T-cell (primary cell): ENCODE results near the gene IL20. TPM values are rescaled to one million over a fixed set of nuclear protein-coding genes. Genes with fewer than 3 reads are reported as not detected.

Experiments
- ATAC-seq, 4 experiments: fragments of 200-7000 bp in 3 of 4; fragments of 150-1000 bp in 1 of 4; cut with Tn5 transposase; replicated peaks in 1 of 4; 1 replicate in 3 of 4; 2 replicates in 1 of 4; pipeline ENCODE4 v1.10.0; 2021; ENCODE audit warnings: moderate library complexity in 3 of 4, mild to moderate bottlenecking in 2 of 4, moderate number of reproducible peaks in 1 of 4
- CTCF ChIA-PET, 2 donors: fragments of 300-600 bp; sonication (Branson Sonifier 250); formaldehyde crosslinking; loops; one replicate each; lab custom pipeline; 2022; ENCODE audit warnings: antibody characterized with exemption in 2 of 2; lab: Charles Lee
- POLR2A ChIA-PET, 2 donors: fragments of 300-600 bp; sonication (Branson Sonifier 250); formaldehyde crosslinking; loops; one replicate each; lab custom pipeline; 2022; ENCODE audit warnings: antibody characterized with exemption in 2 of 2; lab: Charles Lee
- DNase-seq, 35 experiments: peaks; one replicate each; pipeline versions ENCODE4 v3.0.0 to v3.0.0-alpha.2; 2013 to 2023
- H3K27ac ChIP-seq: one replicate; pipeline ENCODE4 v1.5.1; 2013; ENCODE audit warnings: low read length
- H3K27me3 ChIP-seq, 2 experiments: replicated peaks in 1 of 2; 1 replicate in 1 of 2; 2 replicates in 1 of 2; pipeline versions ENCODE4 v1.6.1 to v1.7.0; 2013; ENCODE audit warnings: low read length in 1 of 2, mixed read lengths in 1 of 2; ENCODE audit not compliant: control insufficient read depth in 2 of 2, insufficient read depth in 2 of 2; ENCODE audit errors: extremely low read depth in 1 of 2
- H3K36me3 ChIP-seq, 2 donors: 1 replicate in 1 of 2; 2 replicates in 1 of 2; pipeline versions ENCODE4 v1.6.1 to v1.7.0; 2013; ENCODE audit warnings: low read length in 1 of 2; ENCODE audit not compliant: control insufficient read depth in 2 of 2, insufficient read depth in 1 of 2; ENCODE audit errors: extremely low read depth in 1 of 2
- H3K4me1 ChIP-seq, 2 experiments: 1 replicate in 1 of 2; 2 replicates in 1 of 2; pipeline versions ENCODE4 v1.6.1 to v1.7.0; 2013; ENCODE audit warnings: low read length in 2 of 2, mixed read lengths in 1 of 2; ENCODE audit not compliant: insufficient read depth in 2 of 2, control insufficient read depth in 1 of 2; ENCODE audit errors: extremely low read depth in 1 of 2
- H3K4me3 ChIP-seq, 2 donors: 1 replicate in 1 of 2; 2 replicates in 1 of 2; pipeline versions ENCODE4 v1.5.1 to v1.7.0; 2013; ENCODE audit warnings: mild to moderate bottlenecking in 2 of 2, low read length in 1 of 2, moderate library complexity in 1 of 2; ENCODE audit not compliant: control insufficient read depth in 1 of 2; ENCODE audit errors: extremely low read depth in 1 of 2
- H3K9me3 ChIP-seq: 2 replicates; pipeline ENCODE4 v1.7.0; 2013
- H3K27ac Mint-ChIP-seq, 2 donors: one replicate each; pipeline ENCODE4 v1.8.0; 2020 to 2021; ENCODE audit warnings: mild to moderate bottlenecking in 2 of 2, mixed read lengths in 2 of 2
- H3K27me3 Mint-ChIP-seq, 2 donors: one replicate each; pipeline ENCODE4 v1.8.0; 2021 to 2022; ENCODE audit warnings: mixed read lengths in 2 of 2
- H3K36me3 Mint-ChIP-seq: one replicate; pipeline ENCODE4 v1.8.0; 2021; ENCODE audit warnings: mixed read lengths
- H3K4me1 Mint-ChIP-seq, 3 donors: one replicate each; pipeline ENCODE4 v1.8.0; 2020 to 2022; ENCODE audit warnings: mixed read lengths in 3 of 3, mild to moderate bottlenecking in 1 of 3
- H3K4me3 Mint-ChIP-seq, 3 donors: one replicate each; pipeline ENCODE4 v1.8.0; 2020 to 2022; ENCODE audit warnings: mild to moderate bottlenecking in 3 of 3, mixed read lengths in 3 of 3, moderate library complexity in 3 of 3
- H3K9me3 Mint-ChIP-seq, 3 donors: one replicate each; pipeline ENCODE4 v1.8.0; 2020 to 2022; ENCODE audit warnings: mixed read lengths in 3 of 3
- WGBS: methylation state at CpG from one replicate; pipeline ENCODE4 v1.1.5; 2013; ENCODE audit warnings: missing lambda C conversion rate; ENCODE audit not compliant: insufficient coverage; 5-methylcytosine and 5-hydroxymethylcytosine counted together
- total RNA-seq, 35 experiments: library from RNA in 6 of 35; stranded (reverse) in 6 of 35; fragments of 120-200 nt in 1 of 35; gene quantifications; one replicate each; pipeline versions ENCODE4 v1.2.1 to v1.2.4 and lab custom pipeline; 2013 to 2026

The IL20 gene
- total RNA-seq, 5 donors from 2014 or later (not counting 1 experiment from before 2014, with no cell fraction given): not detected

DNA sequence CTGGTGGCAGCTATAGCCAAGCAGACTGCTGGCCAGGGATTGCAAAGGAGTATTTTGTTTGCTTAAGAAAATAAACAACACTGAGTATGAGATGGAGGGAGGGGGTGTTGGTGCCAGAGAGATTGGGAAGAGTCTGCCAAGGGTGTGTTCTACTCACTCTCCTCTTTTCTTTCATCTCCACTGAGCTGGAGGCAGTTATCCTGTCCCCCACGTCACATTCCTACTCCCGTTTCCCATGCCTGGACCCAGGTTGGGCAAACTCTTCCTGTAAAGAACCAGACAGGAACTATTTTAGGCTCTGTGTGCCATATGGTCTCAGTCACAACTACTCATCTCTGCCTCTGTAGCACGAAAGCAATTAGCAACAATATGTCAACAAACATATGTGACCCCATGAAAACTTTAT is 30.4 kb downstream of the IL20 start:
- H3K27ac ChIP-seq: no peak overlapping the region

GRCh38 chr1:206896261-206896660 is 30.8 kb downstream of the IL20 start:
- Histone ChIP-seq H3K36me3 (no peaks in the 10 kb centered on the region), H3K4me3 (no peak overlapping the region), H3K27ac (no peak overlapping the region), H3K4me1 (peaks cover 0 to 22% of the 10 kb centered on the region in 2 experiments), H3K9me3 (no peaks in the 10 kb centered on the region), H3K27me3 (peaks cover 0 to 9% of the 10 kb centered on the region in 2 experiments)
- H3K4me3 Mint-ChIP-seq: no peak overlapping the region
- H3K9me3 Mint-ChIP-seq: no peaks in the 10 kb centered on the region
- peaks cover 37 to 59% (median 45%) of the 10 kb centered on the region in 3 donors for H3K4me1 Mint-ChIP-seq
- CTCF ChIA-PET: interaction anchor here in 1 of 2 donors (1.1 kb wide), 1 partner anchor 12 kb away, joined by 3 read pairs; no protein-coding TSS in a partner anchor
- H3K36me3 Mint-ChIP-seq: peaks cover 4% of the 10 kb centered on the region
- DNase-seq: no peak
- WGBS: no CpG with 5 or more reads among the region's 3 CpGs
- ATAC-seq: no peak
- peak overlapping the region in 1 of 2 donors; percentile 5 for H3K27ac Mint-ChIP-seq
- POLR2A ChIA-PET: no interaction called here
- H3K27me3 Mint-ChIP-seq: no peaks in the 10 kb centered on the region

More for the DNA sequence above, 30.4 kb downstream of the IL20 start:
- H3K36me3 Mint-ChIP-seq: peaks cover 8% of the 10 kb centered on the region
- DNase-seq (no peak), ATAC-seq (no peak)
- H3K27me3 Mint-ChIP-seq: no peaks in the 10 kb centered on the region
- H3K4me3 Mint-ChIP-seq: no peak overlapping the region
- H3K4me1 Mint-ChIP-seq: peaks cover 37 to 59% (median 45%) of the 10 kb centered on the region in 3 donors
- H3K27ac Mint-ChIP-seq: peak overlapping the region in 1 of 2 donors; percentile 5
- Histone ChIP-seq H3K9me3 (no peaks in the 10 kb centered on the region), H3K4me1 (peaks cover 2 to 19% of the 10 kb centered on the region in 2 experiments), H3K4me3 (no peak overlapping the region), H3K36me3 (no peaks in the 10 kb centered on the region), H3K27me3 (peaks cover 0 to 9% of the 10 kb centered on the region in 2 experiments)
- 61% methylated on average over 3 of the region's 3 CpGs for WGBS
- CTCF ChIA-PET: interaction anchor here (0.7 to 1.2 kb wide), 4 partner anchors 13 to 86 kb away, joined by 3 to 4 read pairs (median 4); no protein-coding TSS in a partner anchor
- no peaks in the 10 kb centered on the region for H3K9me3 Mint-ChIP-seq
- POLR2A ChIA-PET: no interaction called here

- Histone ChIP-seq H3K4me1 (peaks cover 0 to 24% of the 10 kb centered on the region in 2 experiments), H3K27me3 (peaks cover 0 to 7% of the 10 kb centered on the region in 2 experiments), H3K36me3 (no peaks in the 10 kb centered on the region), H3K27ac (no peak within 1 kb of the TSS), H3K9me3 (no peaks in the 10 kb centered on the region), H3K4me3 (no peak within 1 kb of the TSS)
- WGBS: no CpG with 5 or more reads among the region's 4 CpGs
- ChIA-PET POLR2A (interaction anchor here in 1 of 2 donors (0.5 kb wide), 1 partner anchor 173 kb away, joined by 7 read pairs; no protein-coding TSS in a partner anchor), CTCF (interaction anchor here in 1 of 2 donors (1.0 to 1.1 kb wide), 2 partner anchors 12 to 24 kb away, joined by 3 read pairs; no protein-coding TSS in a partner anchor)
- no peak for DNase-seq
- H3K4me3 Mint-ChIP-seq: no peak within 1 kb of the TSS
- H3K9me3 Mint-ChIP-seq: no peaks in the 10 kb centered on the region
- peak within 1 kb of the TSS; percentile 61 to 68 for H3K27ac Mint-ChIP-seq
- ATAC-seq: no peak
- H3K36me3 Mint-ChIP-seq: peaks cover 8% of the 10 kb centered on the region
- H3K27me3 Mint-ChIP-seq: no peaks in the 10 kb centered on the region
- H3K4me1 Mint-ChIP-seq: peaks cover 45 to 62% (median 47%) of the 10 kb centered on the region in 3 donors
Observed at GRCh38 chr1:206897175-206897574, 31.8 kb downstream of the IL20 start, which contains the start of gene IL24. TSS of gene IL24 (plus strand) at chr1:206897443. CDS start at chr1:206897833, 390 bp downstream.

DNA sequence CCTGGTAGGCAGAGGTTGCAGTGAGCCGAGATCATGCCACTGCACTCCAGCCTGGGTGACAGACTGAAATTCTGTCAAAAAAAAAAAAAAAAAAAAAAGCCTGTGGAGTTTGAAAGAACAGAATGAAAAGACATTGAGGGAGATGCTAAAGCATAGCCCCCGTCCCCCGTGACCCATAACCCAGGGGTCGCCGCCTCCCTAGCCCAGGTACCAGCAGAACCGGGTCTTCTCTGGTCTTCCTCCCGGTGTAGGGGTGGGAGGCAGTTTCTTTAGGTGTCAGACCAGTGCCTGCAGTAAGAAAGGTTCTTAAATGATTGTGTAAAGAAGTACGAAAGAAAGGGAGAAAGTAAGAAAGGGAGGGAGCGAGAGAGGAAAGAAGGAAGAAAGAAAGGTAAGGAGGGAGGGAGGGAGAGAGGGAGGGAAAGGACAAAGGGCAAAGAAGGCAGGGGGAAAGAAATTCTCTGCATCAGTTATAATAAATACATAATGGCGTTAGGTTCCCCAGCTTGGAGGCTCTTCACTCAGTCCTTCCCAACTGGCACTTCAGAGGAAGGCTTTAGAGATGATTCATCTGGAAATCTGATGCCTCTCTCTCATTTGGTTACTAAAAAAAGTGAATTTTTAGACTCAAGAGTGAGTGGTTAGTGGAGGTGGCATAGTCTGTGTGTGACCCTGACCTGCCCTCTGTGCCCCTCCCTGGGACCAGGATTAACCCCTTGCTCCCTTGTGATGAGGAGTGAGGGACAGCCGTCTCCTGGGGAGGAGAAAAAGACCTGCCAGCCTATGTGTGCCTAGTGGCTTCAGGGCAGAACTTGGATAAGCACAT is 32.9 kb downstream of the IL20 start:
- Histone ChIP-seq H3K27me3 (peaks cover 0 to 7% of the 10 kb centered on the region in 2 experiments), H3K4me1 (peaks cover 0 to 24% of the 10 kb centered on the region in 2 experiments), H3K9me3 (no peaks in the 10 kb centered on the region), H3K4me3 (no peak overlapping the region), H3K27ac (no peak overlapping the region), H3K36me3 (peaks cover 5 to 8% of the 10 kb centered on the region in 2 donors)
- ATAC-seq (no peak), DNase-seq (no peak)
- H3K36me3 Mint-ChIP-seq: peaks cover 15% of the 10 kb centered on the region
- peaks cover 54 to 72% (median 55%) of the 10 kb centered on the region in 3 donors for H3K4me1 Mint-ChIP-seq
- H3K27ac Mint-ChIP-seq: peak overlapping the region; percentile 69 to 76
- CTCF ChIA-PET: interaction anchor here (0.5 to 0.7 kb wide), 5 partner anchors 9 to 87 kb away, joined by 3 to 4 read pairs (median 3); no protein-coding TSS in a partner anchor
- H3K9me3 Mint-ChIP-seq: no peaks in the 10 kb centered on the region
- no peaks in the 10 kb centered on the region for H3K27me3 Mint-ChIP-seq
- WGBS: 90% methylated on average over 3 of the region's 11 CpGs
- H3K4me3 Mint-ChIP-seq: no peak overlapping the region
- POLR2A ChIA-PET: no interaction called here

DNA sequence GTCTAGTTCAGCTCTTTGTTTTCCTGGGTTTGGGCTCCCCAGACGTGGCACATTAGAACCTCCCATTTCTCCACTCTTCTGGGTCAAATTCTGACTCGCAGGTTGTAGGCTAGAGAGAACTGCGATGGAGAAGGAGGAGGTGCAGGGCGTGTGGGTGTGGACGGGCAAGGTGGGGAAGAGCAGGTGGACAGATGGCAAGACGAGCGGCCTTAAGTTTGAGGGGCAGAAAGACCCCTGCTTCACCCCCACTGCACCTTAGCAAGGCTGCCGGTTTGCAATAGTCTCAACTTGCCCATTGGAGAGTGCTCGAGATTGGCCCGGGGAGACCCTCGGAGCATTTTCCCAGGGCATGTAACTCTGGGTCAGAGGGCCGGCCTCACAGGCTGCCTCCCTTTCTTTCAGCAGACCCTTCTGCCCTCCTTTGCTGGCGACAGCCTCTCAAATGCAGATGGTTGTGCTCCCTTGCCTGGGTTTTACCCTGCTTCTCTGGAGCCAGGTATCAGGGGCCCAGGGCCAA is 33.5 kb downstream of the IL20 start:
- Histone ChIP-seq H3K4me3 (no peak overlapping the region), H3K36me3 (peaks cover 8 to 14% of the 10 kb centered on the region in 2 donors), H3K27ac (no peak overlapping the region), H3K27me3 (peaks cover 0 to 7% of the 10 kb centered on the region in 2 experiments), H3K9me3 (no peaks in the 10 kb centered on the region), H3K4me1 (peaks cover 0 to 24% of the 10 kb centered on the region in 2 experiments)
- H3K4me3 Mint-ChIP-seq: no peak overlapping the region
- DNase-seq: no peak
- H3K9me3 Mint-ChIP-seq: no peaks in the 10 kb centered on the region
- H3K27me3 Mint-ChIP-seq: no peaks in the 10 kb centered on the region
- no peak for ATAC-seq
- peaks cover 22% of the 10 kb centered on the region for H3K36me3 Mint-ChIP-seq
- peaks cover 60 to 78% (median 62%) of the 10 kb centered on the region in 3 donors for H3K4me1 Mint-ChIP-seq
- ChIA-PET POLR2A (no interaction called here), CTCF (interaction anchor here in 1 of 2 donors (0.6 to 1.0 kb wide), 3 partner anchors 8 to 87 kb away, joined by 3 read pairs; no protein-coding TSS in a partner anchor)
- 89% methylated on average over 6 of the region's 13 CpGs for WGBS
- peak overlapping the region; percentile 69 to 76 for H3K27ac Mint-ChIP-seq

- Histone ChIP-seq H3K36me3 (peaks cover 12 to 22% of the 10 kb centered on the region in 2 donors), H3K9me3 (no peaks in the 10 kb centered on the region), H3K4me3 (no peak overlapping the region), H3K4me1 (peaks cover 3 to 29% of the 10 kb centered on the region in 2 experiments), H3K27me3 (peaks cover 0 to 7% of the 10 kb centered on the region in 2 experiments), H3K27ac (no peak overlapping the region)
- Mint-ChIP-seq H3K27ac (peak overlapping the region; percentile 58 to 87), H3K27me3 (no peaks in the 10 kb centered on the region), H3K4me1 (peaks cover 66 to 81% (median 70%) of the 10 kb centered on the region in 3 donors), H3K9me3 (no peaks in the 10 kb centered on the region), H3K4me3 (no peak overlapping the region), H3K36me3 (peaks cover 29% of the 10 kb centered on the region)
- ChIA-PET CTCF (interaction anchor here (0.6 to 1.0 kb wide), 2 partner anchors 10 to 34 kb away, joined by 3 to 5 read pairs; no protein-coding TSS in a partner anchor), POLR2A (no interaction called here)
- ATAC-seq: peak in 1 of 4 experiments; percentile 4
- WGBS: 80% methylated on average over 1 of the region's 5 CpGs
- DNase-seq: no peak
Observed at GRCh38 chr1:206899717-206900116, 34.3 kb downstream of the IL20 start.
